Fibroblast of lung (primary cell): ENCODE results near the gene CAMSAP2.

Source experiments
- EZH2 ChIP-seq: IDR thresholded peaks from 2 replicates; pipeline ENCODE4 v1.5.1; 2012; ENCODE audit warnings: low read length, control low read depth, mild to moderate bottlenecking; ENCODE audit errors: missing control alignments
- TF ChIP-seq, protein P1 (sequence below), 2 donors: IDR thresholded peaks in 1 of 2; conservative IDR thresholded peaks in 1 of 2; 1 replicate in 1 of 2; 2 replicates in 1 of 2; pipeline ENCODE4 v1.5.1; 2011 to 2012; ENCODE audit warnings: low read length in 2 of 2, control low read depth in 1 of 2, inconsistent platforms in 1 of 2, low read depth in 1 of 2, mild to moderate bottlenecking in 1 of 2

DNA sequence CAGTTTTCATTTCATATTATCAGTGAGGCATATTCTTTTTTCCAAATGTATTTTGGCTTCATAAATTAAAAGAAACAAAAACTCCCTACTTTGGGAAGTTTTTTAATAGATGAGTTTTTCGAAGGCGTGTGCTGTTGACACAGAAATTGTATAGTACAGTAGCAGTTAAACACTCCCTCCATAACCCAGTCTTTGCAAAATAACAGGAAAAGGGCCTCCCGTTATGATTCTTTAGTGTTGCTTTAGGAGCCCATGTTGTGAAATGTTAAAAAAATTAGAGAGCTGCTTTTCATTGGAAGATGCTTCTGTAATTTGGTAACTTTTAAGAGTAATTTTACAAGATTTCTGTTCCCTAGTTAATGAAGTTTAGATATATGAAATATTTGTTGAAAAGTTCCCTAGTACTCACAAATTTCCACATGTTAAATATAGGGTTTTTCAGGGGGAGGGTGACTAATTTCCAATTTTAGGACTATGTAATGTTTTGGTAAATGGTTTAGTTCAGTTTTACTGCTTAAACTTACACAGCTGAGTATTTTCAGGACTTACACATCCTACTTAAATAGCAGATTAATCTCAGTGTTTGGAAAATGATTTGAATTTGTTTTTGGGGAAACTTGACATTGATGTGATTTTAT, 2.0 kb downstream of the CAMSAP2 start:
- TF ChIP-seq, protein P1, sequence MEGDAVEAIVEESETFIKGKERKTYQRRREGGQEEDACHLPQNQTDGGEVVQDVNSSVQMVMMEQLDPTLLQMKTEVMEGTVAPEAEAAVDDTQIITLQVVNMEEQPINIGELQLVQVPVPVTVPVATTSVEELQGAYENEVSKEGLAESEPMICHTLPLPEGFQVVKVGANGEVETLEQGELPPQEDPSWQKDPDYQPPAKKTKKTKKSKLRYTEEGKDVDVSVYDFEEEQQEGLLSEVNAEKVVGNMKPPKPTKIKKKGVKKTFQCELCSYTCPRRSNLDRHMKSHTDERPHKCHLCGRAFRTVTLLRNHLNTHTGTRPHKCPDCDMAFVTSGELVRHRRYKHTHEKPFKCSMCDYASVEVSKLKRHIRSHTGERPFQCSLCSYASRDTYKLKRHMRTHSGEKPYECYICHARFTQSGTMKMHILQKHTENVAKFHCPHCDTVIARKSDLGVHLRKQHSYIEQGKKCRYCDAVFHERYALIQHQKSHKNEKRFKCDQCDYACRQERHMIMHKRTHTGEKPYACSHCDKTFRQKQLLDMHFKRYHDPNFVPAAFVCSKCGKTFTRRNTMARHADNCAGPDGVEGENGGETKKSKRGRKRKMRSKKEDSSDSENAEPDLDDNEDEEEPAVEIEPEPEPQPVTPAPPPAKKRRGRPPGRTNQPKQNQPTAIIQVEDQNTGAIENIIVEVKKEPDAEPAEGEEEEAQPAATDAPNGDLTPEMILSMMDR (conservative IDR thresholded peaks at IDR 0.05 in 1 of 2, IDR thresholded peaks at IDR 0.05 in 1 of 2; ENCODE audit: low read depth in 1 of 2, low read length in 2 of 2), result no peak
- TF ChIP-seq EZH2, result no peak
